GM13977 (cell line): ENCODE data around the gene CYGB.

Source experiments
- DNase-seq: peaks from one replicate; pipeline ENCODE4 v3.0.0; 2012; ENCODE audit warnings: low spot score
- CTCF ChIP-seq: IDR thresholded peaks from 2 replicates; pipeline ENCODE4 v1.5.1; 2012; ENCODE audit warnings: mild to moderate bottlenecking, control low read depth; ENCODE audit not compliant: insufficient read depth; ENCODE audit errors: extremely low read depth, missing control alignments
- in situ Hi-C: fragments of 300-500 bp; cut with MboI; formaldehyde crosslinking; loops from one replicate; pipeline ENCODE4 v1.12.0; 2022; ENCODE audit warnings: low sequenced_read_pairs, low pct_unique_long_range_greater_than_20kb, mixed read lengths, inconsistent platforms; ENCODE audit not compliant: unreplicated experiment

Gene CYGB

GRCh38 chr17:76546556-76547182 is 9.2 kb upstream of the CYGB start:
- TF ChIP-seq CTCF, result no peak
- DNase-seq, result no peak
- in situ Hi-C loops, result no loop called here

GRCh38 chr17:76545918-76546555 is 8.5 kb upstream of the CYGB start:
- DNase-seq, result no peak
- TF ChIP-seq CTCF, result no peak
- in situ Hi-C loops, result no loop called here

GRCh38 chr17:76544546-76545365 is 7.2 kb upstream of the CYGB start:
- DNase-seq, result no peak
- in situ Hi-C loops, result no loop called here
- no peak for TF ChIP-seq CTCF

GRCh38 chr17:76543826-76544545 is 6.5 kb upstream of the CYGB start:
- no peak for TF ChIP-seq CTCF
- in situ Hi-C loops, result no loop called here
- no peak for DNase-seq

GRCh38 chr17:76543482-76543825 is 5.9 kb upstream of the CYGB start:
- TF ChIP-seq CTCF, result no peak
- in situ Hi-C loops, result no loop called here

GRCh38 chr17:76542984-76543383 is 5.5 kb upstream of the CYGB start:
- TF ChIP-seq CTCF, result no peak
- no peak for DNase-seq
- in situ Hi-C loops, result no loop called here

More at GRCh38 chr17:76543482-76543825, 5.9 kb upstream of the CYGB start:
- DNase-seq, result no peak
